DMS153 treated with DMSO at 0.1 percent for 48 hours (cell line): ENCODE results near the gene SLC39A13.

Source experiments
- DNase-seq: peaks from one replicate; lab custom pipeline; 2025; ENCODE audit not compliant: unreplicated experiment; lab: John Stamatoyannopoulos, UW

SLC39A13 gene

GRCh38 chr11:47383071-47383470 lies 25.3 kb upstream of the SLC39A13 start:
- no peak for DNase-seq

DNA sequence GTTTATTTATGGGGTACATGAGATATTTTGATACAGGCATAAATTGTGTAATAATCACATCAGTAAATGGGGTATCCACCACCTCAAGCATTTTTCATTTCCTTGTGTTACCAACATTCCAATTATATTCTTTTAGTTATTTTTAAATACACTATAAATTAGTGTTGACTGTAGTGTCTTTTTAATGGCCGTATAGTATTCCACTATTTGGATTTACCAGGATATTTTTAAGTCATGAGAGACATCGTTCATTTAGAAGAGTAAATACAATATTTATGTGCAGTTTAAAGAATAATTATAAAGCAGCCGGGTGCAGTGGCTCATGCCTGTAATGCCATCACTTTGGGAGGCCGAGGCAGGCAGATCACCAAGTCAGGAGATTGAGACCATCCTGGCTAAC lies 23.9 kb upstream of the SLC39A13 start:
- DNase-seq = no peak

DNA sequence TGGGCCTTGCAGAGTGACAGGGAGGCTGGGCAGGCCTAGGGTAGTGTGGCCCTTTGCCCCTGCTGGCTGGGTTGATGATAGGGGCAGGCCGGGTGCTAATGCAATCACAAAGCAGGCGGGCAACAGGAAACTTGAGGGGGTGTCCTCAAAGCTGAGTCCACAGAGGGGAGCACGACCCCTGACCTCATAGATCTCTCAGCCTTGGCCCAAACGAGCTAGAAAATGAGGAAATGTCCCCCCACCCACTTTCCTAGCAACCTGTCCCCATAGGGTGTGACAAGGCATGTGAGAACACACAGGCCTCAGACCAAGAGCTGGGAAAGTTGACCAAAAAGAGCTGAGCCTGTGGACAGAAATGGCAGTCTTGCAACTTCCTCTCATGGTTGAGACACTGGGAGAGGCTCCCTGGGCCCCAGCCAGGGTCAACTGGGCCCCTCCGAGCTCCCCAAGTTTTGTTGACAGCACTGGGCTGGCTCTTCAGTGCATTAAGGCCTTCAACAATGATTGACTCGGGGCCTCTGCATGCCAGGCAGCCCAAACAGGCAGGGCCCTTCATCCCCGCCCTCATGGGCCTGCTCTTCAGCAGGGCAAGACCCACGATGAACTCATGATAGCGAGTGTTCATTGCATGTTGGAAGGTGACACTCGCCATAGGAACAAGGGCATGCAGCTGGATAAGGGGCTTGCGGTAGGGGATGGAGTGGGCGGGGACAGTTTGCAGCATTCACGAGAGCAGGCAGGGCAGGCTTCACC lies 20.3 kb upstream of the SLC39A13 start:
- no peak for DNase-seq

- DNase-seq = no peak
Observed at GRCh38 chr11:47388697-47389576, 19.5 kb upstream of the SLC39A13 start.

- no peak for DNase-seq
Observed at GRCh38 chr11:47389577-47390421, 18.6 kb upstream of the SLC39A13 start.

- DNase-seq = no peak
Observed at GRCh38 chr11:47390422-47390760, 18.0 kb upstream of the SLC39A13 start.

- no peak for DNase-seq
Observed at GRCh38 chr11:47391077-47391583, 17.3 kb upstream of the SLC39A13 start.

GRCh38 chr11:47391711-47392432 lies 16.5 kb upstream of the SLC39A13 start:
- DNase-seq = no peak

DNA sequence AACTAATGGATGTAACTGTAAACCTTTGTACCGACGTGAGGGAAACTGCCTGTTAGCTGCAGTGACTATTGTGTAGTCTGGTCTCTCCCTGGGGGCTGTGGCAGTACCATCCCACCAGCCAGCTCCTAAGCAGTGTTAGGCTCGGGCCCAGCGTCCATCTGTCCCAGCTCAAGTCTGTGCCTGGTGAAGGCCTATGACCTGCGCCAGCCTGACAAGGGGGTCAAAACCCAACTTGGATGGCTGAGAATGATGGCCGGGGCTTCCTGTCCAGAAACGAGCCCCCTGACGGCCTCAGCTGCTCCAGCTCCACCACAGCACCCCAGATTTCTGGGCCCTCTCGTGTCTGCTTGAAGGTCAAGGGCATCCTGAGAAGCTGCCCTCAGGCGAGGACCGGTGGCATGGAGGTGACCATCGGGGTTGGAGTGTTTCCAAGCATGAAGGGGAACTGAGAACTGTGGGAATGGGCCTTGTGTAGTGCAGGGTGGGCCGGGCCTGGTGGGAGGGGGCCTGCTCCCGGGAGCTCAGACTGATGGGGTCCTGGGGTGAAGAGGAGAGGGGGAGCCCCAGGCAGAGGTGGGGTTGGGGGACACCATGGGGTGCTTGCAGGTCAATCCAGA lies 15.7 kb upstream of the SLC39A13 start:
- no peak for DNase-seq

DNA sequence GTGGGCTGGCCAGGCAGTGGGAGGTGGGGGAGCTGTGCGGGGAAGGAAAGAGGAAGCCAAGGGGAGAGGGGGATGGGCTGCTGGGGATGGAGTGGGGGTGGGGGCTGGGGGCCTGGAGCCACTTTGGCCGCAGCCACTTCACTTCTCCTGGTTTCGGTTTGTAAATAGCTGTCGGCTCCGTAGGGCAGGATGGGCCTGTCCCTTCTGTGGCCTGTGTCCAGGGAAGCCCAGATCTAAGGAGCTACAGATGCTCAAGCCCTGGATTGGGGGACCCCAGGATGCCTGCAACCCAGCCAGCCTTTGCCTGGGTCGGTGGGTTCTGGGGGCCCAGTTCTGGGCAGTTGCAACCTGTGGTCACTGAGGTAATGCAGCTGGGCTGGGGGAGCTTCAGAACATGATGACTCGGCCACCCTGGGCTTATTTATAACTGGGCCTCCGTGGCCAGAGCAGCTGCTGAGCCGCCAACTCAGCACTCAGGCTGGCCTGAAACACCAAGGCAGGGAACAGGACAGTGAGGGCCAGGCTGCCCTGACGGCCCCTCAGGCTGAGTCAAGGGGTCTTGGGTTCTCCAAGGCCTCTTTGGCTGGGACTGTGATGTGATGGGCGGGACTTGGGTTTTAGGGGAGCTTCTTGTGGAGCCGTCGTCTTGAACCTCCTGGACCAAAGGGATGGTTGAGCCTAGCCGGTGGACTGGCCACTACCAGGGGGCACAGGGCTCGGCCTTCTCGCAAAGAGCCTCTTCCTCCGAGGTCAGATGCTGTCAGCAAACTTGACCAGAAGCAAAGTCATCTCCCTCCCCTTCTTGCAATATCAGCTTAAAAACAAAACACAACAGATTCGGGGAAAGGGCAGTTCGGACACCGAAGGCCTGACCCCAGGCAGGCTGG lies 15.0 kb upstream of the SLC39A13 start:
- no peak for DNase-seq

DNA sequence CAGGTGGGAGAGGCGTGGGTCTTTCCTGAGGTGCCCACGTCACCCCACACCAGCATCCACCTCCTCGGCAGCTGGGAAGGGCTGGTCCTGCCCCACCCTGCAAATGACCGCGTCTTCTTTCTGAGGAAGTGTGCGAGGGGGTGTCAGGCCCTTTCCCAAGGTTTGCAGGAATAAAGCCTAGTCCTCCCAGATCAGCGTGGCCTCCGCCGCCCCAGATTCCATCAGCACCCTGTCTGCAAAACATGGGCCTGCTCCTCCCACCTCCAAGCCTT lies 14.4 kb upstream of the SLC39A13 start:
- no peak for DNase-seq

GRCh38 chr11:47394322-47395222 lies 13.8 kb upstream of the SLC39A13 start:
- DNase-seq = no peak

DNA sequence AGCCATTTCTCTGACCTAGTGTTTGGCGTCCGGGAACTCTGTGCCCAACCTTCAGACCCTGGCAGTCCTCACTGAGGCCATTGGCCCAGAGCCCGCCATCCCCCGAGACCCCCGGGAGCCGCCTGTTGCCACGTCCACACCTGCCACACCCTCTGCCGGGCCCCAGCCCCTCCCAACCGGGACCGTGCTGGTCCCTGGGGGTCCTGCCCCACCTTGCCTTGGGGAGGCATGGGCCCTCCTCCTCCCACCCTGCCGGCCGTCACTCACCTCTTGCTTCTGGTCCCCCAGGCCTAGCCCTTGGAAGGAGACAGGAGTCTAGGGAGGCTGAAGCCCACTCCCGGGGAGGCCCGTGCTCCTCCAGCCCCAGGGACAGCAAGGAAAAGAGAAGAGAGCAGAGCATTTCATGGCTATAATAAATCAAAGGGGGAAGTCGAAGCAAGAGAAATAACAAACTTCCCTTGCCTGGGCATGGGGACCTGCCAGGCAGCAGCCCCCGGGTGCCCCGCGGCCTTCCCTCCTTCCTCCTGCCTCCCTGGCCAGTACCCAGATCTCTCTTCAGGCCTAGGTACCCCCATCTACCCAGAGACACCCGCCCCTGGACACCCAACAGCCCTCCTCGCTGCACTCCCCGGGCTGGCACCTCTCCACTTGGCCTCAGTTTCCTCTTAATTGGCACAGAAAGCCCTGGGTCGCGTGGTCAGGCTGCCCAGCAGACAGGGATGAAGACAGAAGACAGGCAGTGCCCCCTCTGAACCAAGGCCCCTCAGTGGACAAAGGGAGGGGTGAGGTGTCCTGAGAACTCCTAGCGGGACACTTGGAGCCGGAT lies 13.0 kb upstream of the SLC39A13 start:
- DNase-seq = no peak

GRCh38 chr11:47396049-47396320 lies 12.4 kb upstream of the SLC39A13 start:
- no peak for DNase-seq

DNA sequence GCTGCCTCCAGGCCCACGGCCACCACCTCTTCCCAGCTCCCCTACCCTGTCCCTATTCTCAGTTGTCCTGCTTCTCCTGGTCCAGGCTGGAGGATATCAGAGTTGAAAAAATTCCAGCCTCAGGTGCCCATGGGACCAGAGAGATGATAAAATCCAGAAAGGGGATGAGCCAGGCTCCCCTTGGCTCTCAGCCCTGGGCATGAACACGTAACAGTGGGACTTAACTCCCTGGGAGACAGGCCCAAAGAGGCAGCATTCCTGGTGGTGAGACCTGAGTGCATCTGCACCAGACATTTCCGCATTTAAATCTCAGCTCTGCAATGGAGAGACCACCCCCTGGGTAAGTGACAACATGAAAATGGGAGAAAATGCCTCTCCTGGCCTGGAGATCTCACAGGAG lies 10.4 kb upstream of the SLC39A13 start:
- no peak for DNase-seq

DNA sequence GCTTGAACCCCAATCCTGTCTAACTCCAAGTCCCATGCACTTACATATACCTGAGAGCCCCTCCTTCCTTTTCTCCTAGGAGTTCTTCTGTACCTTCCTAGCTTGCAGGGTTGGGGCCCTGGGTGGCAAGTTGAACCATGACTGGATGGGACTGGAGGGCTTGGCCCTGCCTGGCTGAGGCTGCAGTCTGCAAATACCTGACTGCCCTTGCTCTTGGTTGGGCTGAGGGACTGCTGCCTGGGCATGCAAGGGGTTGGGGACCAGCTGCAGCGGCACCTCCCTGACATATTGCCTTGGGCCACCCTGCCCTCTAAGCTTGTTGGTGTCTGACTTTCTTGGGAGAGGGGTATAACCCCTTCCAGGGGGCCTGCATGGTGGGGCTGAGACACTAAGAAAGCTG lies 9.8 kb upstream of the SLC39A13 start:
- no peak for DNase-seq

DNA sequence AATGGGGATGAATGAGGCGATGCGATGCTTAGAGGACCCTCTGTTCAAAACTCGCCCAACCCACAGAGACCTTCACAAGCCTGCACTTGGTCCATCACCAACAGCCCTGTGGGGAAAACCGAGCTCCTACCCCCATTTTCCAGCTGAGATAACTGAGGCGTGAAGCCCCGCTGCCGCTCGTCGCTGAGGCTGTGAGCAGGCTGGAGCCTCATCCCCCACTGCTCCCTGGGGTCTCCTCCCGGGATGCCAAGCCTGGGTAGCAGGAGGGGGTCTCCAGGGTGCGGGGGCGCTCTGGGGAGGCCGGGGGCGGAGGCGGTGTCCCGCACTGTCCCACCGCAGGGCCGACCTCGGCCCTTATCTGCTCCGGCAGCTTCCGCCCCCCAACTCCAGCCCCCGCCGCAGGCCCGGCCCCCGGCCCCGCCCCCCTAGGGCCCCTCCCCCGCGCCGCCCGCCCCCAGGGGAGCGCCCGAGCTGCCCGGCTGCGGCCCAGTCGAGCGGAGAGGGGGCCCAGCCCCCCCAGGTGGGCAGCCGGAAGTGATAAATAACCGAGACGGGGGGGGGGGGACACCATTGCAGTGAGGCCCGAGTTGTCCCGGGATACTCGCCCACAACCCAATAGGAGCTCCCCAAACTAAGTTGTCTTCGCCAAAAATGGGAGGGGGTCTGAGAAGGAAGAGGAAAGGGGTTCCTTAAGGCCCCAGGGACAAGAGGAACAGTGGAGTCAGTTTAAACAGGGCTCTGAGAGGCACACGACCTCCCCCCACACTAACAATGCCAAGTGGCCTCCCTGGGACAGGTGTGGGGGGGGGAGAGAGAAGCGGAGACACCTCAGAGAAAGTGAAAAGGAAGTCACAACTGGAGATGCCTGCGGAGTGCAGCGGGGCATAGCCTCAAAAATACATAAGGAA lies 8.3 kb upstream of the SLC39A13 start:
- DNase-seq = no peak
